RWPE2 (cell line): ENCODE data around the gene TTLL1.
A peak's percentile ranks its signal among the peaks of the same experiment; 100 is the strongest.

ENCODE experiments used
- ATAC-seq: fragments of 200-7000 bp; cut with Tn5 transposase; 3 replicates; pipeline ENCODE4 v1.9.1; 2021; ENCODE audit warnings: low read depth
- DNase-seq: peaks from one replicate; pipeline ENCODE4 v3.0.0-alpha.2; 2020; ENCODE audit warnings: low spot score
- H3K27ac ChIP-seq: fragments of 450-650 bp; 2 replicates; pipeline ENCODE4 v1.5.1; 2017; ENCODE audit warnings: mild to moderate bottlenecking; ENCODE audit not compliant: poor library complexity, severe bottlenecking
- H3K27me3 ChIP-seq: fragments of 250-450 bp; sonication (Bioruptor Pico); 2 replicates; pipeline ENCODE4 v1.5.1; 2021; ENCODE audit warnings: mild to moderate bottlenecking, moderate library complexity; ENCODE audit not compliant: insufficient read depth, poor library complexity, severe bottlenecking
- H3K36me3 ChIP-seq: fragments of 250-450 bp; sonication (Bioruptor Pico); 2 replicates; pipeline ENCODE4 v1.5.1; 2020; ENCODE audit warnings: low read depth, mild to moderate bottlenecking, moderate library complexity
- H3K4me1 ChIP-seq: fragments of 250-450 bp; sonication (Bioruptor Pico); 2 replicates; pipeline ENCODE4 v1.5.1; 2021; ENCODE audit warnings: mild to moderate bottlenecking, moderate library complexity; ENCODE audit not compliant: insufficient read depth, poor library complexity, severe bottlenecking
- H3K4me3 ChIP-seq: fragments of 250-450 bp; sonication (Bioruptor Pico); 2 replicates; pipeline ENCODE4 v1.5.1; 2021; ENCODE audit warnings: mild to moderate bottlenecking, moderate library complexity; ENCODE audit not compliant: severe bottlenecking
- H3K9me3 ChIP-seq: fragments of 250-450 bp; sonication (Bioruptor Pico); 2 replicates; pipeline ENCODE4 v1.5.1; 2021; ENCODE audit warnings: mild to moderate bottlenecking, moderate library complexity; ENCODE audit not compliant: severe bottlenecking
- CTCF ChIP-seq: fragments of 450-650 bp; IDR thresholded peaks from one replicate; pipeline ENCODE4 v1.5.1; 2017; ENCODE audit warnings: mild to moderate bottlenecking, moderate library complexity; ENCODE audit not compliant: poor library complexity, severe bottlenecking

The TTLL1 gene

GRCh38 chr22:43088627-43088983 lies 586 bp downstream of the TTLL1 start:
- Histone ChIP-seq H3K27me3 (no peaks in the 10 kb centered on the region), H3K36me3 (no peaks in the 10 kb centered on the region), H3K27ac (peak overlapping the region; percentile 56), H3K4me1 (no peaks in the 10 kb centered on the region), H3K9me3 (no peaks in the 10 kb centered on the region), H3K4me3 (peak overlapping the region; percentile 62)
- peak; percentile 2; the same call in 1 of the 3 replicates for ATAC-seq
- TF ChIP-seq CTCF = no peak
- DNase-seq = no peak

GRCh38 chr22:43085658-43086606 lies 3.3 kb downstream of the TTLL1 start:
- Histone ChIP-seq H3K9me3 (no peaks in the 10 kb centered on the region), H3K36me3 (no peaks in the 10 kb centered on the region), H3K4me1 (peaks cover 3% of the 10 kb centered on the region), H3K27me3 (no peaks in the 10 kb centered on the region), H3K4me3 (no peak overlapping the region), H3K27ac (no peak overlapping the region)
- ATAC-seq (no peak), DNase-seq (no peak)
- no peak for TF ChIP-seq CTCF

- H3K27ac ChIP-seq = no peak overlapping the region
- peaks cover 9% of the 10 kb centered on the region for H3K4me1 ChIP-seq
- H3K36me3 ChIP-seq = no peaks in the 10 kb centered on the region
- H3K4me3 ChIP-seq = no peak overlapping the region
- no peak for TF ChIP-seq CTCF
- H3K27me3 ChIP-seq = no peaks in the 10 kb centered on the region
- no peaks in the 10 kb centered on the region for H3K9me3 ChIP-seq
- DNase-seq (no peak), ATAC-seq (no peak)
Observed at GRCh38 chr22:43081968-43082367, 7.2 kb downstream of the TTLL1 start.

- Histone ChIP-seq H3K27me3 (no peaks in the 10 kb centered on the region), H3K9me3 (no peaks in the 10 kb centered on the region), H3K27ac (no peak overlapping the region), H3K4me3 (no peak overlapping the region), H3K36me3 (no peaks in the 10 kb centered on the region), H3K4me1 (peaks cover 9% of the 10 kb centered on the region)
- DNase-seq = no peak
- TF ChIP-seq CTCF = no peak
- ATAC-seq = peak; percentile 93
Observed at GRCh38 chr22:43080616-43081015, 8.6 kb downstream of the TTLL1 start.

- DNase-seq = no peak
- no peak overlapping the region for H3K27ac ChIP-seq
- H3K4me3 ChIP-seq = no peak overlapping the region
- no peaks in the 10 kb centered on the region for H3K9me3 ChIP-seq
- peaks cover 9% of the 10 kb centered on the region for H3K4me1 ChIP-seq
- no peak for ATAC-seq
- no peaks in the 10 kb centered on the region for H3K27me3 ChIP-seq
- H3K36me3 ChIP-seq = no peaks in the 10 kb centered on the region
- TF ChIP-seq CTCF = no peak
Observed at GRCh38 chr22:43079742-43080141, 9.4 kb downstream of the TTLL1 start.
